Left ventricle myocardium inferior (tissue), 1 donor: ENCODE measurements around the gene KCNK5. TPM values are rescaled to one million over a fixed set of nuclear protein-coding genes. Genes with fewer than 3 reads are reported as not detected.
A peak's percentile ranks its signal among the peaks of the same experiment; 100 is the strongest.

ENCODE experiments used
- DNase-seq: peaks from one replicate; pipeline ENCODE4 v3.0.0-alpha.2; 2020
- H3K27ac ChIP-seq: fragments of 200-600 bp; replicated peaks from 2 replicates; pipeline ENCODE4 v1.8.0; 2021
- H3K27me3 ChIP-seq: fragments of 200-600 bp; 2 replicates; pipeline ENCODE4 v1.8.0; 2021; ENCODE audit warnings: low read depth
- H3K36me3 ChIP-seq: fragments of 200-600 bp; 2 replicates; pipeline ENCODE4 v1.8.0; 2021
- H3K4me1 ChIP-seq: fragments of 200-600 bp; 2 replicates; pipeline ENCODE4 v1.8.0; 2021
- H3K4me3 ChIP-seq: fragments of 200-600 bp; 2 replicates; pipeline ENCODE4 v1.8.0; 2021; ENCODE audit warnings: mild to moderate bottlenecking, moderate library complexity
- H3K9me3 ChIP-seq: fragments of 200-600 bp; replicated peaks from 2 replicates; pipeline ENCODE4 v1.8.0; 2021
- intact Hi-C: fragments of 100-400 bp; cut with micrococcal nuclease; formaldehyde crosslinking; loops from one replicate; pipeline ENCODE4 v1.11.0; 2022
- total RNA-seq: library from RNA; stranded (reverse); fragmentation: NEBNext Ultra II Directional; extraction: Animal tissue kit (Norgen Biotek cat#: 25700); gene quantifications from one replicate; pipeline ENCODE4 v1.2.1, GENCODE V29; 2021
- TF ChIP-seq, protein P1 (sequence below): fragments of 200-600 bp; IDR thresholded peaks from 2 replicates; pipeline ENCODE4 v1.8.0; 2021; ENCODE audit warnings: antibody characterized with exemption, mild to moderate bottlenecking, borderline replicate concordance
- donor health status: DM: no; HTN: yes; CAD: no; lungs with severe emphysema.

KCNK5 gene
- total RNA-seq, 1 donor from 2014 or later: 0.47 TPM

- intact Hi-C loops: loop anchor here (5.0 to 10.0 kb wide), 2 partner anchors 134 to 293 kb away; no protein-coding TSS in a partner anchor
- TF ChIP-seq, protein P1, sequence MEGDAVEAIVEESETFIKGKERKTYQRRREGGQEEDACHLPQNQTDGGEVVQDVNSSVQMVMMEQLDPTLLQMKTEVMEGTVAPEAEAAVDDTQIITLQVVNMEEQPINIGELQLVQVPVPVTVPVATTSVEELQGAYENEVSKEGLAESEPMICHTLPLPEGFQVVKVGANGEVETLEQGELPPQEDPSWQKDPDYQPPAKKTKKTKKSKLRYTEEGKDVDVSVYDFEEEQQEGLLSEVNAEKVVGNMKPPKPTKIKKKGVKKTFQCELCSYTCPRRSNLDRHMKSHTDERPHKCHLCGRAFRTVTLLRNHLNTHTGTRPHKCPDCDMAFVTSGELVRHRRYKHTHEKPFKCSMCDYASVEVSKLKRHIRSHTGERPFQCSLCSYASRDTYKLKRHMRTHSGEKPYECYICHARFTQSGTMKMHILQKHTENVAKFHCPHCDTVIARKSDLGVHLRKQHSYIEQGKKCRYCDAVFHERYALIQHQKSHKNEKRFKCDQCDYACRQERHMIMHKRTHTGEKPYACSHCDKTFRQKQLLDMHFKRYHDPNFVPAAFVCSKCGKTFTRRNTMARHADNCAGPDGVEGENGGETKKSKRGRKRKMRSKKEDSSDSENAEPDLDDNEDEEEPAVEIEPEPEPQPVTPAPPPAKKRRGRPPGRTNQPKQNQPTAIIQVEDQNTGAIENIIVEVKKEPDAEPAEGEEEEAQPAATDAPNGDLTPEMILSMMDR: no peak
- DNase-seq: no peak
- peaks cover 58% of the 10 kb centered on the region for H3K27me3 ChIP-seq
- peaks cover 3% of the 10 kb centered on the region for H3K4me1 ChIP-seq
- H3K27ac ChIP-seq: no peak overlapping the region
- H3K9me3 ChIP-seq: peaks cover 8% of the 10 kb centered on the region
- no peaks in the 10 kb centered on the region for H3K36me3 ChIP-seq
- no peak overlapping the region for H3K4me3 ChIP-seq
Measured at GRCh38 chr6:39167866-39168625, 61.2 kb downstream of the KCNK5 start.

- Histone ChIP-seq H3K9me3 (peaks cover 8% of the 10 kb centered on the region), H3K27ac (no peak overlapping the region), H3K36me3 (no peaks in the 10 kb centered on the region), H3K4me3 (no peak overlapping the region), H3K4me1 (peaks cover 3% of the 10 kb centered on the region), H3K27me3 (peaks cover 52% of the 10 kb centered on the region)
- no peak for DNase-seq
- TF ChIP-seq, protein P1: no peak
- intact Hi-C loops: loop anchor here (5.0 to 10.0 kb wide), 2 partner anchors 135 to 293 kb away; no protein-coding TSS in a partner anchor
Measured at GRCh38 chr6:39167321-39167720, 62.0 kb downstream of the KCNK5 start.

DNA sequence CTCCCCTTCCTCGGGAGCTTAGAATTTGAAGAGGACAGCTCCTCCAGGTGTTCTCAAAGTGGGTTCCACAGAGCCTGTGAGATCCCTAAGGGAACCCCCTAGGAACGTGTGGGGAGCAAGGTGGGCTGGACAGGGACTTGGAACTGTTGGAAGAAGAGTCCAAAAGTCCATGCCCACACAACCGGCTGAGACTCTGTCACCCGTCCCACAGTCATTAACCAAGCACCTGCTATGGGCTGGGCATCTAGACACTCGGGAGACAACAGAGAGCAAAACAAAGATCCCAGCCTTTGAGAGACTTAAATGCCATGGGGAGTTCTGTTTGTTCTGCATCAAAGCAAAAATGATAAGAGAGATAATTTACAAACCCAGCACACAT, 62.4 kb downstream of the KCNK5 start:
- no peak for DNase-seq
- no peak overlapping the region for H3K27ac ChIP-seq
- peaks cover 48% of the 10 kb centered on the region for H3K27me3 ChIP-seq
- intact Hi-C loops: loop anchor here (5.0 to 10.0 kb wide), 2 partner anchors 135 to 292 kb away; no protein-coding TSS in a partner anchor
- peaks cover 8% of the 10 kb centered on the region for H3K9me3 ChIP-seq
- no peaks in the 10 kb centered on the region for H3K36me3 ChIP-seq
- H3K4me1 ChIP-seq: peaks cover 3% of the 10 kb centered on the region
- H3K4me3 ChIP-seq: no peak overlapping the region
- TF ChIP-seq, protein P1: no peak

GRCh38 chr6:39166189-39166911, 62.9 kb downstream of the KCNK5 start:
- peaks cover 42% of the 10 kb centered on the region for H3K27me3 ChIP-seq
- intact Hi-C loops: loop anchor here (5.0 to 10.0 kb wide), 2 partner anchors 136 to 292 kb away; no protein-coding TSS in a partner anchor
- H3K9me3 ChIP-seq: peaks cover 2% of the 10 kb centered on the region
- H3K36me3 ChIP-seq: no peaks in the 10 kb centered on the region
- H3K27ac ChIP-seq: no peak overlapping the region
- TF ChIP-seq, protein P1: peak; percentile 87
- peaks cover 3% of the 10 kb centered on the region for H3K4me1 ChIP-seq
- peak; percentile 59 for DNase-seq
- H3K4me3 ChIP-seq: no peak overlapping the region

DNA sequence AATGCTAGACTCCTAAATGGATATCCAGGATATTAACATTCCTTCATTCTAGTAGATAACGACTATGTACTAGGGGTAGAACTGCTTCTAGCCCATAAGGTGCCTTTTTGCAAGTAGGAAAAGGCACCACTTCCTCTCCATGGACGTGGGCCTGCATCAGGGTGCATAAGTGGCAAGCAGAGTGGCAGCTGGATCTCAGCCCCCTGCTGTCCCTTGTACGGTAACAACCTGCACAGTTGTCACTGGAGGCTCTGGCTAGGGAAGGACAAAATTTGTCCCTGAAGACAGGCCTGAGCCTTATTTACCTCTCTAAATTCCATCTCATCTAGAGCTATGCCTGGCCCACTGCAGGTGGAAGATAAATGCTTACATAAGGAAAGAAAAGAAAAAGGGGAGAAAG, 71.8 kb downstream of the KCNK5 start:
- Histone ChIP-seq H3K27ac (no peak overlapping the region), H3K27me3 (peaks cover 19% of the 10 kb centered on the region), H3K4me3 (no peak overlapping the region), H3K9me3 (peaks cover 6% of the 10 kb centered on the region), H3K36me3 (no peaks in the 10 kb centered on the region), H3K4me1 (peaks cover 1% of the 10 kb centered on the region)
- no peak for DNase-seq
- intact Hi-C loops: no loop called here
- TF ChIP-seq, protein P1: no peak
